GM19463 (cell line): ENCODE measurements around the gene SPAG16.
"Not testable (repeated sequence)": the region's sequence is repeated elsewhere in the genome, so short reads cannot be mapped to it uniquely, and the experiment has no call there.

ENCODE experiments used
- ATAC-seq: cut with Tn5 transposase; IDR thresholded peaks from one replicate; pipeline ENCODE4 v1.9.1; 2021; ENCODE audit warnings: mild to moderate bottlenecking, moderate library complexity; ENCODE audit not compliant: unreplicated experiment

The SPAG16 gene

DNA sequence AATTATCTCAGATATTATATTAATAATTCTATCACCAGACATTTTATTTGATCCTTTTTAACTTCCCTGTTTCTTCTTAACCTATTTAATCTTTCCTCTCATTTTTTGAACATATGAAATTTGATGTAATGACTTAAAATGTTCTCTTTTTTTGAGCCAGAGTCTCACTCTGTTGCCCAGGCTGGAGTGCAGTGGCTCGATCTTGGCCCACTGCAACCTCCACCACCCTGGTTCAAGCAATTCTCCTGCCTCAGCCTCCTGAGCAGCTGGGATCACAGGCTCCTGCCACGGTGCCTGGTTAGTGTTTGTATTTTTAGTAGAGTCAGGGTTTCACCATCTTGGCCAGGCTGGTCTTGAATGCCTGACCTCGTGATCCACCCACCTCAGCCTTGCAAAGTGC, 404.6 kb downstream of the SPAG16 start:
- ATAC-seq, result not testable (repeated sequence)

DNA sequence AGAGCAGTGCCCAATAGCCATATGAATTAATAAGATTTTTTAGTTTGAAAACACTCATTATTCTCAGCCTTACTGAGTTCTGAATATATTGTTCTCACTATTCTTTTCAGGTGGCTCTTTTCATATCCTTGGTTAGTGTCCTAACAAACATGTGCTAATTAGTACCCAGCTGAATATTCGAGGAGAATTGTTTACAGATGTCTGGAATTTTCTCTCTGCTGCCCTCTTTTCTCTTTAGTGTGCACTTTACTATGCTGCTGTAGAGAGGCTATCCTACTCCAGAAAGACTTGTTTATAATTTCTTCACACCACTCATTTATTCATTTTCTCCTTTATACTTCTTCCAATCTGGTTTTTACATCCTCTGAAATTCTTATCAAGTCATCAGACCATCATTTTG, 405.3 kb downstream of the SPAG16 start:
- ATAC-seq, result no peak

DNA sequence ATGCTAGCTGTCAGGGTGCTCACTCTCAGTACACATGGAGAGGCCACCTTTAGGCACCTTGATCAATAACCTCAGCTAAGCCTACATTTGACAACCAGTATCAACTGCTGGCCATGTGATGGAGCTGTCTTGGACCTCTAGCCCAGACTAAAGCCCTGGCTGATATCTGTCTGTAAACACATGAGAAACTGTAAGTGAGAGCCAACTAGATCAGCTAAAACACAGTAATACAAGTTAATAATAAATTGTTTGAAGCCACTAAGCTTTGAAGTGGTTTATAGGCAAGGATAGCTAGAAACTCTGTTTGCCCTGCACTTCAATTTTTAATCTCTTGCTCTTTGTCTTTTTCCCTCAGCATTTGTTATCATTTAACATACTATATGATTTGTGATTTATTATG, 407.1 kb downstream of the SPAG16 start:
- no peak for ATAC-seq

DNA sequence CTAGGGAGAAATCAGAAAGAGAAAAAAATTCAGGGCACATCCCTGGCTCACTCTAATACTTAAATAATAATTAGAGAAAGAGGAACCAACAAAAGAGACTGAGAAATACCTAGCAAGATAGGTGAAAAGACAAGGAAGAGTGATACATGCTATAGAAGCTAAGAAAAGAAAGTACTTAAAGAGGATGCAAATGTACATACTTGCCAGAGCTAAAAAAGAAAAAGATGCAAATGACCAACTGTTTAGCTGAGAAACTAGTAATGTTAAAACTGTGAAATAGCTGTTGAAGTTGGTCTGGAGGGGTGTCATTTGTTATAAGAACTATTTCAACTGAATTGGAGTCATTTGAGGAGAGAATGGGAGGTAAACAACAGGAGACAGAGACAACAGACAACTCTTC, 412.2 kb downstream of the SPAG16 start:
- no peak for ATAC-seq

DNA sequence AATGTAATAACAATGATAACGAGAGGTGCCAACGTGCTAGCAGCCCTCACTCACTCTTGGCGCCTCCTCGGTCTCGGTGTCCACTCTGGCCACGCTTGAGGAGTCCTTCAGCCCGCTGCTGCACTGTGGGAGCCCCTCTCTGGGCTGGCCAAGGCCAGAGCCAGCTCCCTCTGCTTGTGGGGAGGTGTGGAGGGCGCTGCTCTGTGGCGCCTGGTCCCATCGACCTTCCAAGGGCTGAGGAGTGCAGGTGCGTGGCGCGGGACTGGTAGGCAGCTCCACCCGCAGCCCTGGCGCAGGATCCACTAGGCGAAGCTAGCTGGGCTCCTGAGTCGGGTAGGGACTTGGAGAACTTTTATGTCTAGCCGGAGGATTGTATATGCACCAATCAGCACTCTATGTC, 417.1 kb downstream of the SPAG16 start:
- not testable (repeated sequence) for ATAC-seq

DNA sequence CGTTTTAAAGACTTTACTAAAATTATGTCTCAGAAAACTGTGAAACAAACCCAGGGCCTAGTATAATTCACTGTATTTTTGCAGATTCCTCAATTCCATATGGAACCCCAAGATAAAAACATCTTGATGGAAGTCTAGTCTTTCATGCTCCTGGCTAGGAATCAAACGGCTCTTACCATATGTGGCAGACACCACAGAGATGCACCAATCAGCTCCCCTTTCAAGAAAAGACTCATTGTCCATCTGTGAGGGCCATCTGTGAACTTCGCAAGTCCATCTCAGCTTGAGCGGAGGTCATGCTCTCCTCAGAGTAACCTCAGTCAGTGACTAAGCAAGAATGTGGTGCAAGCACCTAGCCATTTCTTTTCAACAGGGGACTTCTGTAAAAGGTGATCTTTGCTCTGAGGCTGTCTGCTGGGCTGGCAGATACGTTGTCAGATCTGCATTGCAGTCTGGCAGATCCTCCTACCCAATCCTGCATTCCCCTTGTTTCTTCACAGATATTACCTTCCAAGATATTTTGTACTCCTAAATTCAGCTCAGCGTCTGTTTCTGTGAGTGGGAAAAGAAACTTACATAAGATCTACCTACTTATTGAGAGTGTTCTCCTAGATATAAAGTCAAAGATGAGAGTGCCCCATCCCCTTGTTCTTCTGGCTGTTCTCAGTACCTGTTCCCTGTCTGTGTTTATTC, 419.3 kb downstream of the SPAG16 start:
- no peak for ATAC-seq

DNA sequence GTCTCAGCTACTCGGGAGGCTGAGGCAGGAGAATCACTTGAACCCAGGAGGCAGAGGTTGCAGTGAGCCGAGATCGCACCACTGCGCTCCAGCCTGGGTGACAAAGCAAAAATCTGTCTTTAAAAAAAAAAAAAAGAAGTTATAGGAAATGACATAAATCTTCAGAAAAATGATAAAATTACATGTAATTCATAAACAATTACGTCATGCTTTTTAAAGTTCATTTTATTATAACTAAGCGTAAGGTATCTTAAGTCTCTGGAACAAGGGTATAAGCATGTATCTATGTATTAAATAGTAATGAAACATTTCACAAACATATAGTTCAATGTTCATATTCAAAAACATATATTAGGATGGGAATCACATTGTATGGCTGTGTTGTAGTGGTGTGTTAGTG, 425.9 kb downstream of the SPAG16 start:
- no peak for ATAC-seq

DNA sequence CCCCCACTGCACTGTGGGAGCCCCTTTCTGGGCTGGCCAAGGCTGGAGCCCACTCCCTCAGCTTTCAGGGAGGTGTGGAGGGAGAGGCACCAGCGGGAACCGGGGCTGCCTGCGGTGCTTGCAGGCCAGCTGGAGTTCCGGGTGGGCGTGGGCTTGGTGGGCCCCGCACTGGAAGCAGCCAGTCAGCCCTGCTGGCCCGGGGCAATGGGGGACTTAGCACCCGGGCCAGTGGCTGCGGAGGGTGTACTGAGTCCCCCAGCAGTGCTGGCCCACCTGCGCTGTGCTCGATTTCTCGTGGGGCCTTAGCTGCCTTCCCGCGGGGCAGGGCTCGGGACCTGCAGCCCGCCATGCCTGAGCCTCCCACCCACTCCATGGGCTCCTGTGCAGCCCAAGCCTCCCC, 434.1 kb downstream of the SPAG16 start:
- ATAC-seq, result not testable (repeated sequence)

DNA sequence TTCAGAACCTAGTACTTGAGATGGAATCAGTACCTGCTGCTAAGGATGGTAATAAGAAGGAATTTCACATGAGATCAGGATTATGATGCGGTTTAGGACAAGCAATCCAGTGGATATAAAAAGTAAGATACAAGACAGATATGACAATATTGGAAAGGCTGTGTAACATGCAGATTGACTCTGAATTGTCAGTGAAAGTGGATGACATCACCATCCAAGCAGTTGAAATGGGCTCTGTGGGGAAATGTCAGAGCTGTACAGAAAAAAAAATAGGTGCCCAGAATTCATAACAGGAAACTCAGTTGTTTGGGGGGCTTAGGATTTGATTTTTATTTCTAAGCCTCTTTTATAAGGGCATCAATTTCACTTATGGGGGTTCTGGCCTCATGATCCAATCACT, 438.3 kb downstream of the SPAG16 start:
- ATAC-seq, result no peak

DNA sequence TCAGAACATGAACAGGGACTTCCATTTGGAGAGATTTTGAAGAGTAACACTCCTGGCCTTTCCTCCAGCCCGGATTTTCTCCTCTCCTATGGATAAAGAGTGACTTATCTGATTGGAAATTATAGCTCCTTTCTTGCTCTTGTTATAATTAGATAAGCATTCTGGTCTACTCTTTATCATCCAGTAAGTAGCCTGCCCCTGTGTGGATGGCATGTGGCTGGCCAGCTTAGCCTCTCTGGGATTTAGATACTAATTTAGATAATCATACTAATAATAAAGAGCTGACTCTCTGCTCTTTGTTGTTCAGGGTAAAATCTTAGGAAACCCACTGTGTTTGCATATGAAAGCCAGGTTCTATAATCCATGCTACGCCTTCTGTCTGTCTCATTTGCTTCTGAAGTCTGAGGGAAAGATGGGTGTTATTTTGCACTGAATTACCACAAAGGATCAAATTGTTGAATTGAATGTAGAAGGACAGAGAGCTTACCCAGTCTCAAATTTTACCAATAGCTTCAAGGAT, 438.8 kb downstream of the SPAG16 start:
- ATAC-seq, result no peak

DNA sequence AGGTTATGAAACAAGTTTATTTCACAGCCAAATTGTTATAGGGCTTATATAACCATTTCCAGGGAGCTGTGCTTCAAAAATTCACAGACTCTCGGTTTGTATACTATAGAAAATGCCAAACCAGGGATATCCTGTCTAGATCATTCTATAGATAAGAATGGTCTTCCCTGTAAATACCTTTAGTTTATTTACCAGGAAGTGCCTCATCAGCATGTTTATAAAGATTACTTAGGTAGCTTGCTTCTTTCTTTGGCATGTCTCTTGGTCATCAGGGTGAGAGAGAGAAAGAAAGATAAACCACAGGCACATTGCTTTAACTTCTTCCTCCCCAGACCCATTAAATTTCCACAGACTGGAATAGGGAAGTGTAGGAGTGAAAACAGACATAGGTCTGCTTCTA, 439.4 kb downstream of the SPAG16 start:
- no peak for ATAC-seq

DNA sequence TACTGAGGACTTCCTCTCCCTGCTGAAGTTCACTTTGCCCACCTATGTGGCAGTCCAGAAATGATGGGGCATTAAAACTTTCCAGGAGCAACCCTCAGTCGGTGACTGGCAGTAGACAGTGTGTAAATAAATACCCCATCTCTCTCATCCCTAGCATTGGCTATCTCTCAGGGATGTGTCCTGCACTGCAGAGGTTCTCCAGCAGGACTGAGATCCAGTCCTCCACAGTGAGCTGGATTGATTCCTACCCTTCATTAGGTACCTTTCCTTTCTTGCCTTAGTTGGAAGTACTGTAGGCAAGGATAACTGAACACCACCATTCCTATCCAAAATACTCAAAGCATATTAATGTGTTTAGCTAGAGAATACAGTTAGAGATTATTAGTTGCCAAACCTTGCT, 441.8 kb downstream of the SPAG16 start:
- no peak for ATAC-seq

DNA sequence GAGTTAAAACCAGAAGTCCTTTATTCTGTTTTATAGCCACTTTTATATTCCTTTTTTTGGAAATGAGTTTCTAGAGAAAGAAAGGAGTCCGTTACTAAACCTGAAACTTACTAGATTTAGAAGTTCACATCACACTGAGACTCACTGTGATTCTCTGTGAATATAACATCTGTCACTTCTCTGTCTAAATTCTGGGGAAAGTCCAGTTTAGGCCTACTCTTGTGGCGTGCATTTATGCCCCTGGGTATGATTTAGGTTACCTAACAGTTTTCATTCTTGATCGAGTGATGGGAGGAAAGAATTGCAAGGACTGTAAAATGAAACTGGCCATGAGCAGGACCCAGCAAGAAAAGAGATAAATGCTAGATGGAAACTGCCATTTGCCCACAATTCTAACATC, 449.6 kb downstream of the SPAG16 start:
- ATAC-seq, result peak; percentile 97

DNA sequence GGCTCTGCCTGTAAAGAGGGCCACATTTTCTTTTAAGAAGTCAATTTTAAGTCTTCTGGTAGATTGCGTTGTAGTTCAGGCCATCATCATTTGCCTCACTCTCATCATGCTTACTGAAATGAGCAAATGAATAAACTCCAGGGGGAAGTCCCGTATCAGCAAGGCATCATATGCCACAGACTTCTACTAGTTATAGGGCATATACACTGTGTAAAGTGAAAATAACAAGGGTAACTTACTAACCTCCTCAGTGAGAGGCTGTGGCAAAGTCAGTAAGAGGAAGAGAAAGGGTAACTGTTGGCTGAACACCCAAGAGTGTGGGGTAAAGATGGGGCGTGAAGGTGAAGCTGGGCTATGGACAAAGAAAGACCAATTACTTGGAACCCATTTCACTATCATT, 456.2 kb downstream of the SPAG16 start:
- ATAC-seq, result peak; percentile 92

DNA sequence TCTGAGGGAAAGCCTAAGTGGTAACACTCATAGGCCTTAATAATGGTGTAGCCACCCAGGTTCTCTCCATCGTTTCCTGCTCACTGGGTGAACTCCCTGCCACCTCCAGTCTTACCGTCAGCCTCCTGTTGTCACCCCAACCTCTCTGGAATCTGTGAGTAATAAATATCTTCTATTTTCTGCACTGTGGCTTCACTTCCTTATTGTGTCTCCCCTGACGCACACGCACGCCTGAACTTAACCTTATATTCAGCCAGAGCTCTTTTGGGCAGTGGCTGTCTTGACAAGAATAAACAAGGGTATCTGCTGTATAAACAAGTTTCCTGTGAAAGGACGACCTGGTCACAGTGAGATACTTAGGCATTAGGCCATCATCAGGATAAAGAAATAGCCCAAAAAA, 467.2 kb downstream of the SPAG16 start:
- ATAC-seq, result peak; percentile 94

DNA sequence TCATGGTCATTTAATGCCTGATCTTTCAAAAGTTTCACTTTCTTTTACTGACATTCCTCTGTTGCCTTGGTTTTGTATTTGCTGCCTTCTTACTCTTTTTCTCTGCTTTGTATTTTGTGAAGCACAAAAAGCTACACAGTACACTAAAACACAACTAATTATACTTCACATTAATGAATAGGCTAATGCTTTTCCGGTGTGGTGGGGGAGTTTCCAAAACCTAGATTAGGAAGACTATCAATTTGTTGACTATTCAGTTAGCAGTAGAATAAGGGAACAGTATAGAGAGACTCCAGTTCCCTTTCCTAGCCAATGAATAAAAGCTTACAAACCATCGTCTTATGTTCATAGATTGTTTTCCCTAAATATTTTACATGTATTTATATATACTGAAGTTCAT, 468.3 kb downstream of the SPAG16 start:
- ATAC-seq, result no peak

DNA sequence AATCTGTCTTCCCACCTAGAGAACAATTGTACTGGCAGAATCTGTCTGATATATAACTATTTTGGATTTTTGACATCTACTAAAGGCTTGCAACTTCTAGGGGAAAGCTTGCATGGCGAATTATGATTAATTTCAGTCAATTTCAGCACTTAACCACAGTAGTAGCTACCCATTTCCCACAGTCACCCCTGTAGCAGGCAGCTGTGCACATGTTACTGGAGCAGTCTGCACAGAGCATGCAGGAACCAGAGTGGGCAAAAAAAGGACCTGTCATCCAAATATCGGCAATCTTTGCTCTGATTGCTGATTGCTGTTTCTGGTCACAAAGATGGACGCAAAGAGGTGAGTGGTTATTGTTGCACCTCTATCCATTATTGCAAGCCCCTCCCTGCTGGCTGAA, 473.3 kb downstream of the SPAG16 start:
- ATAC-seq, result no peak

DNA sequence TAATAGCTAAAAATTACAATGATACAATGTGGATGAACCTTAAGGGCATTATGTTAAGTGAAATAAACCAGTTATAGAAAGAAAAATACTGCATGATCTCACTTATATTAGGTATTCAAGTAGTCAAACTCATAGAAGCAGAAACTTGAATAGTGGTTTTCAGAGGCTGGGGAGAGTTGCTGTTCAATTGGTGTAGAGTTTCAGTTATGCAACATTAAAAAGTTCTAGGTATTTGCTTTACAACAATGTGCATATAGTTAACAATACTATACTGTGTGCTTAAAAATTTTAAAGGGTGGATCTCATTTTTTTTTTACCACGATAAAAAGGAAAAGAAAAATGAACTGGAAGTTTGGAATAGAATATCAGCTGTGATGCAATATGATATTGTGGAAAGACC, 479.1 kb downstream of the SPAG16 start:
- ATAC-seq, result no peak

DNA sequence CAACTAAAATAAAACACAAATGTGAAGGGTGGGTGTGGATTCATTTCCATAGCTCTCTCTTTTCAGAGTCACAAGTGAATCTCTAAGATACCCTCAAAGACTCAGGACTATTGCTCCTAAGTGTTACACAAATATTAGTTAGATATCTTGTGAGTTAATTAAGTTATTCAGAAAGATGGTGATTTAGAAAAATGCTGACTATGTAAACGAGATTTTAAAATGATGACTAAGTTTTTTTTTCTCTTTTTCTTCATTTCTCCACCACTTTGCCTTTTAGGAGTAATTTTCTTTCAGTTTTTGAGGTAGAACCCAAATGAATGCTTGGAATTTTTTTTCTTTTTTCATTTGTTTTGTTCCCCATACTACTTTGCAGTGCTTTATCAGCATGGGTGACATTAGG, 479.7 kb downstream of the SPAG16 start:
- no peak for ATAC-seq

DNA sequence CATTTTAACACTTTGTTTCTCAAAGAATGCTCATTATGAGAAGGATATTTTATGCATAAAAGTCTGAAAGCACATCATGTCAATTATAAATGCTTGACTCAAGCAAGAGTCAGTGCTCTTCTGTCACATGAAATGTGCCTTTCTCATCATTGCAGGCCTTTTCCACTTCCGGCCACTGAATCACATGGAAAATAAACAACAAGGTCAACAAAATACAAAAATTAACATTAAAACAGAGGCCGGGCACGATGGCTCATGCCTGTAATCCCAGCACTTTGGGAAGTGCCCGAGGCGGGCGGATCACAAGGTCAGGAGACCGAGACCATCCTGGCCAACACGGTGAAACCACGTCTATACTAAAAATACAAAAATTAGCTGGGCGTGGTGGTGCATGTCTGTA, 480.6 kb downstream of the SPAG16 start:
- ATAC-seq, result no peak

DNA sequence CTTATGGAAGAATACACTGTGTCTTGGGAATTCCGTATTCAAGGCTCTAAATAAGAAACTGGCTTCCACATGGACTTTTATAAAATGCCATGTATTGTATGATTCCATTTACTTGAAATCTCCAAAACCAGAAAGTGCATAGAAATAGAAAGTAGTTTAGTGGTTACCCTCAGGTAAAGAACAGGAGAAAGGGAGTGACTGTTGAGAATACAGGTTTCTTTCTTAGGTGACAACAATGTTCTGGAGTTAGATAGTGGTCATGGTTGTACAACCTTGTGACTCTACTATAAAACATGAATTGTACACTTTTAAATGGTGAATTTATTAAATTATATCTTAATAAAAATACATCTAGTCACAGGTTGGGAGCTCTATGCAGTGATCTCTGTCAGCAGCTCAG, 481.8 kb downstream of the SPAG16 start:
- ATAC-seq, result peak; percentile 35

DNA sequence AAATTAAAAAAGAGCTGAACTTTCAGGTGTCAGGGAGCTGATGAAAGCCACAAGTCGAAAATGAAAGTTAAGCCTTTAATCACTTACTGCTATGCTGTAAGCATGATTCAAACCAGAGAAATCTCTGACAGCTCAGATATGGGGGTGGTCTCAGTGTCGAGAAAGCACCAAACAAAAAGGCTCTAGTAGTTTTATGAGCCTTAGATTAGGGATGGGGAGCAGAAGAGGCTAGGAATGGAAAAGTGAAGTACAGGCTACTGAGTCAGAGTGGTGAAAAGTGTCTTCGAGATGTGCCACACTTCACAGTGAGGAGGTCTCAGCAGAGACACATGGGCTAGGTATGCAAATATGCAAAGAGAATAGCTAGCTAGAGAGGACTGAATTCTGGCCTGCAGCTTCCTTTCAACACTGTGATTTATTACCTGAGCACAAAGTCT, 482.2 kb downstream of the SPAG16 start:
- ATAC-seq, result peak; percentile 95

DNA sequence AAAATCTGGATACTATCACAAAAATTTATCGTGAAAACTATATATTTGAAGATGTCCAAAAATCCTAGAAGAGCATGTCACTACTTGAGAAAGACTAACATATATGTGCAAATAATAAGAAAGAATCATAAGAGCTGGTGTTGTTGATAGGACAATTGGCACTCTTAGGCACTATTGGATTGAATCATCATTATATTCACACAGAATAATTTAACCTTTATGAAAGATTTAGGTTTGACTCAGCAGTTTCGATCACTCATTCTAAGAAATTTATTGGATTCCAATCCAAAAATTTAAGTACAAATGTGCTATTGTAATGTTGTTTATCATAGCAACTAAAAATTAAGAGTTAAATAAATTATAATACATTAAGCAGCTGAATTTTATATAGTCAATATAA, 503.6 kb downstream of the SPAG16 start:
- peak; percentile 60 for ATAC-seq
